GM12874 (cell line): ENCODE measurements around the gene PTPN14.

Experiments
- CTCF ChIP-seq: IDR thresholded peaks from 2 replicates; pipeline ENCODE4 v1.5.1; 2011; ENCODE audit warnings: low read depth, mild to moderate bottlenecking, control low read depth, low read length, moderate library complexity; ENCODE audit not compliant: insufficient read depth

Gene PTPN14

GRCh38 chr1:214354440-214355148, 196.8 kb downstream of the PTPN14 start:
- no peak for TF ChIP-seq CTCF

- no peak for TF ChIP-seq CTCF
These were observed 198.6 kb downstream of the PTPN14 start for GRCh38 chr1:214352838-214353237.

- no peak for TF ChIP-seq CTCF
These were observed 199.7 kb downstream of the PTPN14 start for GRCh38 chr1:214351551-214352277.

- TF ChIP-seq CTCF, result no peak
These were observed 201.6 kb downstream of the PTPN14 start for GRCh38 chr1:214349781-214350180.

- TF ChIP-seq CTCF, result no peak
These were observed 202.4 kb downstream of the PTPN14 start for GRCh38 chr1:214349008-214349407.

- TF ChIP-seq CTCF, result no peak
These were observed 206.5 kb downstream of the PTPN14 start for GRCh38 chr1:214344897-214345296.

GRCh38 chr1:214342525-214342924, 208.9 kb downstream of the PTPN14 start:
- no peak for TF ChIP-seq CTCF
